Smooth muscle cell (in vitro differentiated cells): Measurements from ENCODE around the gene MROH8. TPM values are rescaled to one million over a fixed set of nuclear protein-coding genes. Genes with fewer than 3 reads are reported as not detected.

ENCODE experiments used
- DNase-seq: peaks from one replicate; lab custom pipeline; 2025; ENCODE audit not compliant: unreplicated experiment; lab: John Stamatoyannopoulos, UW
- H2AFZ ChIP-seq: fragments of 200-600 bp; sonication (generic); 2 replicates; pipeline ENCODE4 v1.6.0; 2016; ENCODE audit warnings: antibody characterized with exemption, low read depth, mild to moderate bottlenecking
- H3F3A ChIP-seq: fragments of 200-600 bp; sonication (generic); 2 replicates; pipeline ENCODE4 v1.6.0; 2017; ENCODE audit warnings: antibody characterized with exemption, low read depth
- H3K27ac ChIP-seq: fragments of 200-600 bp; sonication (generic); 2 replicates; pipeline ENCODE4 v1.5.1; 2016; ENCODE audit warnings: low read depth, mild to moderate bottlenecking
- H3K27me3 ChIP-seq: fragments of 200-600 bp; sonication (generic); 2 replicates; pipeline ENCODE4 v1.6.1; 2016; ENCODE audit warnings: low read depth, mild to moderate bottlenecking
- H3K36me3 ChIP-seq: fragments of 200-600 bp; sonication (generic); 2 replicates; pipeline ENCODE4 v1.5.1; 2016; ENCODE audit warnings: low read depth
- H3K4me1 ChIP-seq: fragments of 200-600 bp; sonication (generic); 2 replicates; pipeline ENCODE4 v1.5.1; 2016; ENCODE audit warnings: low read depth
- H3K4me2 ChIP-seq: fragments of 200-600 bp; sonication (generic); 2 replicates; pipeline ENCODE4 v1.6.0; 2016; ENCODE audit warnings: mild to moderate bottlenecking
- H3K4me3 ChIP-seq: fragments of 200-600 bp; sonication (generic); 2 replicates; pipeline ENCODE4 v1.5.1; 2016; ENCODE audit warnings: mild to moderate bottlenecking
- H3K79me2 ChIP-seq: fragments of 200-600 bp; sonication (generic); 2 replicates; pipeline ENCODE4 v1.6.0; 2016; ENCODE audit warnings: low read depth, mild to moderate bottlenecking
- H3K9ac ChIP-seq: fragments of 200-600 bp; sonication (generic); 2 replicates; pipeline ENCODE4 v1.6.0; 2016; ENCODE audit warnings: low read depth
- H3K9me3 ChIP-seq: fragments of 200-600 bp; sonication (generic); replicated peaks from 2 replicates; pipeline ENCODE4 v1.5.1; 2016; ENCODE audit warnings: low read depth
- H4K20me1 ChIP-seq: fragments of 200-600 bp; sonication (generic); 2 replicates; pipeline ENCODE4 v1.6.0; 2016; ENCODE audit warnings: low read depth
- WGBS: methylation state at CpG from one replicate; pipeline ENCODE4 v1.1.7; 2016; ENCODE audit warnings: low lambda C conversion rate; 5-methylcytosine and 5-hydroxymethylcytosine counted together
- polyA plus RNA-seq: library from polyadenylated mRNA; unstranded; fragments of >200 nt; fragmentation: Nextera tagmentation; extraction: Ambion mirVana; gene quantifications from 2 replicates; pipeline ENCODE4 v1.2.1, GENCODE V29; 2016
- total RNA-seq: library from RNA; depleted of rRNA; stranded (reverse); fragments of >200 nt; gene quantifications from 2 replicates; pipeline ENCODE4 v1.2.3, GENCODE V29; 2014
- TF ChIP-seq, protein P1 (sequence below): fragments of 200-600 bp; sonication (generic); IDR thresholded peaks from 2 replicates; pipeline ENCODE4 v1.5.1; 2017; ENCODE audit warnings: borderline replicate concordance, mild to moderate bottlenecking, antibody characterized with exemption; ENCODE audit not compliant: insufficient read depth, poor library complexity, severe bottlenecking

The MROH8 gene
- total and polyA plus RNA-seq, 2 experiments from 2014 or later: 0.81 to 1.6 TPM

DNA sequence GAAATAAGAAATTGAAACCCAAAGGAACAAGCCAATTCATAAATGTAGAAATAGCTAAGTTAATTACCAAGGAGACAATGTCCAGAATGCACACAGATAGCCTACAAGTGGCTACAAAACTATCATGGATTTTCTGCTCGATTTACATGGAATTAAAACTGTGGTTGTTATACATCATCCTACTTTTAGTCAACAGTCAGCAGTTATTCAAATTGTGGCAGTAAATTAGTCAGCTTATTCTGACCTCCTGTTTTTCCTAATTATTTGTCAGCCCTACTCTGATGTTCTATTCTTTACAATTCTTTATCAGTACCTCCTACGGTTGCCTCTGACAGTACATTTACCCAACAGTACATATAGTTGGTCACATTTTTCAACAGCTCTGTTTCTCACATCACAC, 113.2 kb downstream of the MROH8 start:
- no peak overlapping the region for H3K4me3 ChIP-seq
- H3K4me1 ChIP-seq: peaks cover 1% of the 10 kb centered on the region
- no peaks in the 10 kb centered on the region for H3K79me2 ChIP-seq
- no peak overlapping the region for H3K9ac ChIP-seq
- no peaks in the 10 kb centered on the region for H3K27me3 ChIP-seq
- no peaks in the 10 kb centered on the region for H3K9me3 ChIP-seq
- H3K36me3 ChIP-seq: peaks cover under 1% of the 10 kb centered on the region
- H2AFZ ChIP-seq: no peak overlapping the region
- no peak for DNase-seq
- TF ChIP-seq, protein P1, sequence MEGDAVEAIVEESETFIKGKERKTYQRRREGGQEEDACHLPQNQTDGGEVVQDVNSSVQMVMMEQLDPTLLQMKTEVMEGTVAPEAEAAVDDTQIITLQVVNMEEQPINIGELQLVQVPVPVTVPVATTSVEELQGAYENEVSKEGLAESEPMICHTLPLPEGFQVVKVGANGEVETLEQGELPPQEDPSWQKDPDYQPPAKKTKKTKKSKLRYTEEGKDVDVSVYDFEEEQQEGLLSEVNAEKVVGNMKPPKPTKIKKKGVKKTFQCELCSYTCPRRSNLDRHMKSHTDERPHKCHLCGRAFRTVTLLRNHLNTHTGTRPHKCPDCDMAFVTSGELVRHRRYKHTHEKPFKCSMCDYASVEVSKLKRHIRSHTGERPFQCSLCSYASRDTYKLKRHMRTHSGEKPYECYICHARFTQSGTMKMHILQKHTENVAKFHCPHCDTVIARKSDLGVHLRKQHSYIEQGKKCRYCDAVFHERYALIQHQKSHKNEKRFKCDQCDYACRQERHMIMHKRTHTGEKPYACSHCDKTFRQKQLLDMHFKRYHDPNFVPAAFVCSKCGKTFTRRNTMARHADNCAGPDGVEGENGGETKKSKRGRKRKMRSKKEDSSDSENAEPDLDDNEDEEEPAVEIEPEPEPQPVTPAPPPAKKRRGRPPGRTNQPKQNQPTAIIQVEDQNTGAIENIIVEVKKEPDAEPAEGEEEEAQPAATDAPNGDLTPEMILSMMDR: no peak
- WGBS: 69% methylated on average over 2 of the region's 2 CpGs
- no peaks in the 10 kb centered on the region for H4K20me1 ChIP-seq
- H3K27ac ChIP-seq: no peak overlapping the region
- H3F3A ChIP-seq: no peaks in the 10 kb centered on the region
- no peak overlapping the region for H3K4me2 ChIP-seq

DNA sequence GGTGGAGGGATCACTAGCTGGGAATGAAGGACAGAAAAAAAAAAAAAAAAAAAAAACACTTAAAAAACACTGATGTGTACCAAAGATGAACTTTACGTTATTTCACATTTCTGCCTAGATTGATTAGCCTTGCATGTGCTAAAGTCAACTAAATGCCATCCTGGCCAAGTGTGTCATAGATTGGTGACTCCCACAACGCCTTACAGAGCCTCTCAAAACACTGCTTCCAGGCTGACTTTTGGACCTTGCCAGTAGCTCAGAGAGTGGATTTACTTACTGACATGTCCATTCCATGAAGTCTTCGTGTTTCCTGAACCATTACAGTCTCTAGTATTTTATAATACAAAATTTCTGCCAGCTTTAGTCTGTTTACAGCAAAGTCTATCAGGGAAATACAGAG, 124.1 kb downstream of the MROH8 start:
- Histone ChIP-seq H3F3A (no peaks in the 10 kb centered on the region), H3K9ac (no peak overlapping the region), H3K9me3 (no peaks in the 10 kb centered on the region), H2AFZ (no peak overlapping the region), H3K27ac (no peak overlapping the region), H3K79me2 (no peaks in the 10 kb centered on the region), H4K20me1 (no peaks in the 10 kb centered on the region), H3K4me2 (no peak overlapping the region), H3K4me1 (no peaks in the 10 kb centered on the region), H3K36me3 (peaks cover 3% of the 10 kb centered on the region), H3K27me3 (no peaks in the 10 kb centered on the region), H3K4me3 (no peak overlapping the region)
- no peak for DNase-seq
- TF ChIP-seq, protein P1: no peak
- WGBS: 95% methylated on average over 3 of the region's 3 CpGs

DNA sequence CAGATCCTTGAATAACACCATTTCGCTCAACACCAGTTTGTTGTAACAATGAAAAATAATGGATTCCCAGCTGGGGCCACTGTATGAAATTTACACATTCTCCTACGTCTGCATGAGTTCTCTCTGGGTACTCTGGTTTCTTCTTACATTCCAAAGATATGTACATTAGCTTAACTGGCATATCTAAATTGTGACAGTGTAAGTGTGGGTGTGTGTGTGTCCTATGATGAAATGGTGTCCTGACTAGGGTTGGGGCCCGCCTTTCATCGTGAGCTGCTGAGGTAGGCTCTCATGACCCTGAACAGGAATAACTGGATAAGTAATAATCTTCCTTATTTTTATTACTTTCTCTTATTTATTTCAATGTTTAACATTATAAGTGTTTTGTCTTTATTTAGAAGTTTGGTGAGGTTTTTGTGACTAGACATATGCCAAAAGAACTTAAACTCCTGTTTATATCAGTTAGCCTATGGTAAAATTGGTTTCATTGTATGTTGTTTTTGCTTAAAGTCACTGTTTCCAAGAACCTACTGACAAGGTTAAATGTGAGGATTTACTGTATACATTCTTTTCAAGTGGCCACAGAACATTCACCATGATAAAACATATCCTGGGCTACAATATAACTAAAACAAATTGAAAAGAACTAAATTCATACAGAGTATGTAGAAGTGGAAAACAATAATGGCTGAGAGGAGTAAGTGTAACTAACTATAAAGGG, 126.0 kb downstream of the MROH8 start:
- TF ChIP-seq, protein P1: no peak
- Histone ChIP-seq H3K27ac (peak overlapping the region; percentile 82), H3K79me2 (no peaks in the 10 kb centered on the region), H3K36me3 (no peaks in the 10 kb centered on the region), H2AFZ (no peak overlapping the region), H4K20me1 (no peaks in the 10 kb centered on the region), H3K9ac (peak overlapping the region; percentile 1), H3K9me3 (no peaks in the 10 kb centered on the region), H3K4me1 (no peaks in the 10 kb centered on the region), H3K4me3 (no peak overlapping the region), H3F3A (no peaks in the 10 kb centered on the region), H3K27me3 (no peaks in the 10 kb centered on the region), H3K4me2 (peak overlapping the region; percentile 47)
- no peak for DNase-seq
- WGBS: 65% methylated on average over 4 of the region's 4 CpGs

Other genes with a start within 250 kb of the MROH8 start
- gene SAMHD1, start 227.8 kb downstream of the MROH8 start, total RNA-seq: 3.9 and 4.6 TPM in 2 replicates
- 2.1 and 3.4 TPM in 2 replicates for gene SAMHD1, start 227.8 kb downstream of the MROH8 start, polyA plus RNA-seq
- gene RBL1, start 83.6 kb downstream of the MROH8 start, total RNA-seq: 6.4 and 8.5 TPM in 2 replicates
- 2.3 and 2.7 TPM in 2 replicates for gene RBL1, start 83.6 kb downstream of the MROH8 start, polyA plus RNA-seq
- gene RPN2, start 218 bp downstream of the MROH8 start, total RNA-seq: 325 and 363 TPM in 2 replicates
- gene RPN2, start 218 bp downstream of the MROH8 start, polyA plus RNA-seq: 349 and 372 TPM in 2 replicates
- gene GHRH, start 82.3 kb upstream of the MROH8 start, total RNA-seq: not detected in 2 replicates
- gene GHRH, start 82.3 kb upstream of the MROH8 start, polyA plus RNA-seq: not detected in 2 replicates
- gene MANBAL, start 110.1 kb upstream of the MROH8 start, total RNA-seq: 28.1 and 33.7 TPM in 2 replicates
- gene MANBAL, start 110.1 kb upstream of the MROH8 start, polyA plus RNA-seq: 86.2 and 89.0 TPM in 2 replicates
- gene SRC, start 166.6 kb upstream of the MROH8 start, total RNA-seq: 26.7 and 36.5 TPM in 2 replicates
- 26.0 and 47.7 TPM in 2 replicates for gene SRC, start 166.6 kb upstream of the MROH8 start, polyA plus RNA-seq